GM19240 (cell line): ENCODE data around the gene RAI14.

Experiments used
- DNase-seq: peaks from one replicate; pipeline ENCODE4 v3.0.0; 2011; ENCODE audit warnings: low spot score; ENCODE audit not compliant: insufficient read length

Gene RAI14

GRCh38 chr5:34675857-34676256, 19.7 kb downstream of the RAI14 start:
- DNase-seq = no peak

- no peak for DNase-seq
Measured at GRCh38 chr5:34676416-34676815, 20.3 kb downstream of the RAI14 start.

GRCh38 chr5:34677428-34677827, 21.3 kb downstream of the RAI14 start:
- no peak for DNase-seq

- no peak for DNase-seq
Measured at GRCh38 chr5:34680896-34681295, 24.8 kb downstream of the RAI14 start.

- DNase-seq = no peak
Measured at GRCh38 chr5:34682926-34683623, 26.9 kb downstream of the RAI14 start.

- DNase-seq = no peak
Measured at GRCh38 chr5:34684281-34684979, 28.3 kb downstream of the RAI14 start.

GRCh38 chr5:34684980-34685352, 28.8 kb downstream of the RAI14 start:
- no peak for DNase-seq

- no peak for DNase-seq
Measured at GRCh38 chr5:34685485-34686165, 29.5 kb downstream of the RAI14 start.

- no peak for DNase-seq
Measured at GRCh38 chr5:34686762-34687268, 30.7 kb downstream of the RAI14 start.

- DNase-seq = no peak
Measured at GRCh38 chr5:34687269-34688011, 31.3 kb downstream of the RAI14 start.

GRCh38 chr5:34688015-34688810, 32.1 kb downstream of the RAI14 start:
- no peak for DNase-seq

GRCh38 chr5:34690301-34690700, 34.2 kb downstream of the RAI14 start:
- DNase-seq = no peak

- DNase-seq = no peak
Measured at GRCh38 chr5:34690898-34691297, 34.8 kb downstream of the RAI14 start.

GRCh38 chr5:34691326-34691725, 35.2 kb downstream of the RAI14 start:
- no peak for DNase-seq

GRCh38 chr5:34692786-34693185, 36.7 kb downstream of the RAI14 start:
- no peak for DNase-seq

- DNase-seq = no peak
Measured at GRCh38 chr5:34694012-34694411, 37.9 kb downstream of the RAI14 start.

GRCh38 chr5:34694685-34695084, 38.6 kb downstream of the RAI14 start:
- DNase-seq = no peak

GRCh38 chr5:34695275-34696027, 39.3 kb downstream of the RAI14 start:
- DNase-seq = no peak

GRCh38 chr5:34697308-34698108, 41.4 kb downstream of the RAI14 start:
- DNase-seq = no peak
